ENCODE results near the gene CHMP4A.

Gene CHMP4A

DNA sequence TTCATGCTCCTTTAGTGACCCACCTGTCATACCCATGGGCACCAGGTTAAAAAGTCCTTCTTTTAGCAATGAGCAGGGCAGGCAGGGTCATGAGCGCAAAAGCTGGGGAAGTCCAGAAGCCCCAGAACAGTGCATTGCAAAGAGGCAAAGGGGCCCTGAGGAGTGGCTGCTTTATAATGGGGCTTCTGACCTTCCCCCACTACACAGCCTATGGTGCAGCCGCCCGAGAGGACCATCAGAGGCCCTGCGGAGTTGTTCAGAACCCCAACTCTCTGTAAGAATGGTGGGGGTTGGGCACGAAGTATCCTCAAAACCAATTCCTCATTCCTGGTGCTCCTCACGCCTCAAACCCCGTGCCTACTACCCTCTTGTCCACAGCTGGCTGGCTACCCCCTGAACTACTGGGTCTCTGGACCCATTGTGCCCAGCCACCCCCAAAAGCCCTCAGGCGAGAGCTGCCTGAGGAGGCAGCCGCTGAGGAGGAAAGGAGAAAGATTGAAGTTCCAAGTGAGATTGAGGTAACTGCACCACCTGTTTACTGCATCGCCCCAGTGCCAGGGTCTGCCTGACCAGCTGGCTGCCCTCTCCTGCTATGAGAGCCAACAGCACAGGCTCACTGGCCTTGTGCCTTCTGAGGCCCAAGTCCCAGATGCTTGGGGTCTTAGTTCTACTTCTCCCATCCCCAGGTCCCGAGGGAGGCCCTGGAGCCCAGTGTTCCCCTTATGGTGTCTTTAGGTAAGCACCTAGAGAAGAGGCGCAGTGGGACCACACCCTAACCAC lies 34.7 kb downstream of the CHMP4A start:
- no peak for DNase-seq (ENCODE audit: low read depth)

DNA sequence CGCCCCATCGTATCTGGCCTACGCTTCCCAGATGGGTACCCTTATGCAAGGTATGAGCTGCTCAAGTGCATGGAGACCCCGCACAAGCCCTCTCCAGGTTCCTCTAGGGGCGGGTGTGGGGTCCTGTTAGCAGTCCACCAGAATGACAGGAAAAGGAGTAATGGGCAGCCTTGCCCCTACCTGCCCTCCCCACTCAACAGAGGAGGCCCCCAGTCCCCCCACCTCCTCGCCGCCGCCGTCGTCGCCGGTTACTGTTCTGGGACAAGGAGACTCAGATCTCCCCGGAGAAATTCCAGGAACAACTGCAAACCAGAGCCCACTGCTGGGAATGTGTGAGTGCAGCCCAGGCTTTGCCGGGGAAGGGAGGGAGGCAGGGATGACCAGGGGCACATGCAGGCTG lies 35.4 kb downstream of the CHMP4A start:
- DNase-seq (ENCODE audit: low read depth) = no peak

DNA sequence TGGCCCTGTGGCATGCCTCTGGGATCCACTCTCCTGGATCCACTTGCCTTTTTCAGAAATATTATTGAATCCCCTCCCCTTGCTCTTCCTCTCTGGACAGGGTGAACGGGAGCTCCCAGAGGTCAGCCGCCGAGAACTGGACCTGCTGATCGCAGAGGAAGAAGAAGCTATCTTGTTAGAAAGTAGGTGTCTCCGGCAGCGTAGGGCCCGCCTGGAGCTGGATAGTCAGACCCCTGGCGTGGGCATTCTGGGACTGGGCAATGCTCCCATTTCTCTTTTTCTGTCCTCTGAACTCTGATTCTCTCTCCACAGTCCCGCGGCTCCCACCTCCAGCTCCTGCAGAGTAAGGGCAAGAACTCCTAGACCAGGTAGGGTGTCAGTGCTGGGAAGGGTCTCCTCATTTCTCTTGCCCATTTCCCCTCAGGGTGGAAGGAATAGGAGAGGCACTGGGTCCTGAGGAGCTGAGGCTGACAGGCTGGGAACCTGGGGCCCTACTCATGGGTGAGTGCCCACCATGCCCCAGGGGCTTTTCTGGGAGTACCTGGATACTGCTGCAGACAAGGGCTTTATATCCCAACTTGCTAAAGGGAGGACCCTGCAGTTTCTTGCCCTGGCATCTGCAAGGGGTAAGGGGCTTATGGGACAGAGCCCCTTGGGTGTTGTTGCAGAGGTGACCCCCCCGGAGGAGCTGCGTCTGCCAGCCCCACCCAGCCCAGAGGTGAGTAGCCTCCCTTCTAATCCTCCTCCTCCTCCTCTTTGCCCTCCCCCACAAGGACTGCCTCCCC lies 36.1 kb downstream of the CHMP4A start:
- DNase-seq (ENCODE audit: low read depth) = no peak

DNA sequence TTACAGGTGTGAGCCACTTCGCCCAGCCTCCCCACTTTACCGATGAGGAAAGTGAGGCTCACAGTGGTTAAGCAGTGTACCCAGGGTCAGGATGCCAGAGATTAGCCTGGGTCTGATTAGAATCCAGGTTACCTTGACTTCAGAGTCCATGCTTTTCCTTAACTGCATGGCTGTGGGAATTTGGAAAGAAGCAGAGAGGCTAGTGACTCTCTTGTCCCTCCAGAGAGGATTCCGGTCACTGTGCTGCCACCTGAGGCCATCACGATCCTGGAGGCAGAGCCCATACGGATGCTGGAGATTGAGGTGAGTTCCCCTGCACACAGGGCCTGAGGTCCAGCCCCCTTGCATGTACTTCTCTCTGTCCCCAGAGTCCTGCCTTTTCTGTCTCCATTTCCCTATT lies 36.7 kb downstream of the CHMP4A start:
- DNase-seq (ENCODE audit: low read depth) = no peak

DNA sequence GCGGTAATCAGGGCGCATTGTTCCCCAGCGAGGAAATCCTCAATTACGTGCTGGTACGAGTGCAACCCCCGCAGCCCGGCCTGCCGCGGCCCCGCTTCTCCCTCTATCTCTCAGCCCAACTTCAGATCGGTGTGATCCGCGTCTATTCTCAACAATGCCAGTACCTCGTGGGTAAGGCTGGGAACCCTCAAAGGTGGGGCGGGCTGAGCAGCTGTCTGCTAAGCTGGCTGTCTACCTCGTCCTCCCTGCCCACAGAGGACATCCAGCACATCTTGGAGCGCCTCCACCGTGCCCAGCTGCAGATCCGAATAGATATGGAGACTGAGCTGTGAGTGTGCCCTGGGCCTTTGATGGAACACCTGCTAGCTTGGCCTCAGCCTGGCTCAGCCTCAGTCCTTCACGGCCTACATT lies 40.4 kb downstream of the CHMP4A start:
- DNase-seq (ENCODE audit: low read depth) = no peak

DNA sequence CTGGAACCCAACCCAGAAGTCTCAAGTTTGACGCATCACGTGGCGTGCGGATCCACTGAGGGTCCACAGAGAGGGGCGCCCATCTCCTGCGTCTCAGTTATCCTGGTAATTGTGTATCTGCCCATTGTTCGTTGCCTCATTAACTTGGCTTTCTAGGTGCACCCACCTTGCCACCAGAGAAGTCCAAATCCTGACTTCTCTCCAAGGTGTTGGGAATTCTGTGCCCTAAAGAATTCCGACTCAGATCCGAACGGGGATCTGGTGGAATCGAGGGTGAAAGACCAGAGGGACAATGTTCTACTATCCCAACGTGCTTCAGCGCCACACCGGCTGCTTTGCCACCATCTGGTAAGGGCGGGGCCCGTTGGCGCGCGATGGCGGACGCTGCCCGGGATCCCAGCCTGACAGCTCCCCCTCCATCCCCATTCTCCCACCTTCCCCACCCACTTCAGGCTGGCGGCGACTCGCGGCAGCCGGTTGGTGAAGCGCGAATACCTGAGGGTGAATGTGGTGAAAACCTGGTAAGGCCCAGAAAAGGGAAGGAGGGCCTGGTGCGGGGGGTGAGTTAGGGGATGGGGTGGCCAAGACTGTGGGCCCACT lies 40.9 kb downstream of the CHMP4A start:
- DNase-seq (ENCODE audit: low read depth) = no peak

DNA sequence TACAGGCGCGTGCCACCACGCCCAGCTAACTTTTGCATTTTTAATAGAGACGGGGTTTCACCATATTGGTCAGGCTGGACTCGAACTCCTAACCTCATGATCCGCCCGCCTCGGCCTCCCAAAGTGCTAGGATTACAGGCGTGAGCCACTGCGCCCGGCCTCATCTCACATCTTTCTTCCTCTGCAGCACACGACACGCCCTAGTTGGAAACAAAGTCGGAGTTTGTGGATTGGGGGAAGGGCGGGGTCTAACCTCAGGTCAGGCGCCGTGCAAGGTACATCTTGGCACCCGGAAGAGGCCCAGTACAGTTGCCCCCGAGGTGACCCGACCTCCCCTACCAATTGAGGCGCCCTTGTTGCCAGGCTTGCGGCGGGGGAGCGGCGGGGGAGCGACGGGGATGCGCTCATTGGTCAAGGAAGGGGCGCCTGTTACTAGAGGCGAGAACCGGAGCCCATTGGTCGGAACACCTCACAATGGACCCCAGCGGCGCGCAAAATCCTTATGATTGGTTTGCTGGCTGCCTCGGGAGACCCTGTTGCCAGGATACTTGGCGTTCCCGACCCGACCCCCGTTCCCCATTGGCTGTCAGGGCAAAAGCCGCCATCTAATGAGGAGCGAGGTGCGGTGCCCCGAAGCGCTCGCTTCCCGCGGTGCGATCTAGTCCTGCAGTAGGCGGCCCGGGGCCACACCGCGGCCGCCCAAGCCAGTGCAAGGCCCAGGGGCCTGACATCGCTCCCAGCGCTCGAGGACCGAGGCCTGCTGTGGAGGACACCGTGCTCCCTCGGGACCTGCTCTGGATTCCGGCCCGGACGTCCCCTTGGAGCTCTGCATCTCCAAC lies 41.6 kb downstream of the CHMP4A start, which contains the start of gene REC8:
Gene REC8, plus strand, starts transcription at position 659 of the 839 bp plus-strand sequence. CDS start 473 bp downstream, outside the sequence.
- peak; percentile 62 for DNase-seq (ENCODE audit: low read depth)

DNA sequence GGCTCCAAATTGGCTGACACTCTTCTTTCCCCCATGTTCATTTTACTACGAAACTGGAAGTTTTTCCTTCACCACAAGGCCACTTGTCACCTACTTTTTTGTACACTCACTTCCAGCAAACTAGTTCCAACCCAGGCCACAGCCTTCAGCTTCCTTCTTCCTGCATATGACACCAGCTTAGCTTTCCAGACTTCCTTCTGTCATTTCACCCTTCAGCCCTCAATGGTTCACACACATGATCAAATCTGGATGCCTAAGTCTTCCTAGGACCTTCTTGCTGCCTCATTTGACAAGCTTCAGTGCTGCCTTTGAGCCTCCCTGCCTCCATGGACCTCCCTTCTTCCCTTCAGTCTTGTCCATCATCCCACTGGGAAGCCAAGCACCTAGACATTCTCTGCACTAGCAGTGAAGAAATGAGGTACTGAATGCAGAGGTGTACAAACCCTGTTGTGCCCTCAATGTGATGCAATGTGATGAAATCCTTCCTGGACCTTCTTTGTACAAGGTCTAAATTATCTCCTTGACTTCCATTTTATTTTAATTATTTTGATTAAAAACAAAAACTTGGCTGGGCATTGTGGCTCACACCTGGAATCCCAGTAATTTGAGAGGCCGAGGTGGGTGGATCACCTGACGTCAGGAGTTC lies 45.7 kb downstream of the CHMP4A start:
- DNase-seq (ENCODE audit: low read depth) = no peak

DNA sequence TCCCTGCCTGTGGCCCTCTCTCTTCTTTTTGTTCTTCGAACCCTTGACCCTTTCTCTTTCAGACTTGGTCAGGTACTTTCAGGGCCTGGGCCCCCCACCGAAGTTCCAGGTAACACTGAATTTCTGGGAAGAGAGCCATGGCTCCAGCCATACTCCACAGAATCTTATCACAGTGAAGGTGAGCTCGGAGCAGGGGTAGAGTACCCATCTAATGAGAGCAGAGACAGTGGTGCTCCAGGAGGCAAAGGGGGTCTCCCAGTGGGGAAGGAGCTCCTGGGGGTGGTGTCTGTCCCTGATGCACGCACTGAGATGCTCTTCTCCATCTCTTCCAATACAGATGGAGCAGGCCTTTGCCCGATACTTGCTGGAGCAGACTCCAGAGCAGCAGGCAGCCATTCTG lies 47.5 kb downstream of the CHMP4A start:
- DNase-seq (ENCODE audit: low read depth) = no peak

DNA sequence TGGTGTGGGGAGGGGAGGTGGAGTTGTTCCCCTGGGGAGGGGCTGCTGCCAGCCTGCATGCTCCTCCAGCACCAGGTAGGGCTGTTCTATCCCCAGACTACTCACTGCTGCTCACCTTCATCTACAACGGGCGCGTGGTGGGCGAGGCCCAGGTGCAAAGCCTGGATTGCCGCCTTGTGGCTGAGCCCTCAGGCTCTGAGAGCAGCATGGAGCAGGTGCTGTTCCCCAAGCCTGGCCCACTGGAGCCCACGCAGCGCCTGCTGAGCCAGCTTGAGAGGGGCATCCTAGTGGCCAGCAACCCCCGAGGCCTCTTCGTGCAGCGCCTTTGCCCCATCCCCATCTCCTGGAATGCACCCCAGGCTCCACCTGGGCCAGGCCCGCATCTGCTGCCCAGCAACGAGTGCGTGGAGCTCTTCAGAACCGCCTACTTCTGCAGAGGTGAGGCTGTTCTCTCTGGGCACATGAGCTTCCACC lies 48.7 kb downstream of the CHMP4A start:
- no peak for DNase-seq (ENCODE audit: low read depth)

DNA sequence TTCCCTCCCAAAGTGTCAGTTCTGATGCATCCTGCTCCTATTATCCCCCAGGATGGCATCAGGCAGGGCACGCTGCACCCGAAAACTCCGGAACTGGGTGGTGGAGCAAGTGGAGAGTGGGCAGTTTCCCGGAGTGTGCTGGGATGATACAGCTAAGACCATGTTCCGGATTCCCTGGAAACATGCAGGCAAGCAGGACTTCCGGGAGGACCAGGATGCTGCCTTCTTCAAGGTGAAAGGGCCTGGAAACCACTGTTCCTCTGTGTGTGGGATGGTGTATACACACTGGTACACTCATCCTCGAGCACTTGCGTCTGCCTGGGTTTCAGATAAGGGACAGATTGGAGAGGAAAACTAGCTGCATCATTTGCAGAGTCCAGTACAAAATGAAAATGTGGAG lies 51.2 kb downstream of the CHMP4A start:
- DNase-seq (ENCODE audit: low read depth) = no peak

DNA sequence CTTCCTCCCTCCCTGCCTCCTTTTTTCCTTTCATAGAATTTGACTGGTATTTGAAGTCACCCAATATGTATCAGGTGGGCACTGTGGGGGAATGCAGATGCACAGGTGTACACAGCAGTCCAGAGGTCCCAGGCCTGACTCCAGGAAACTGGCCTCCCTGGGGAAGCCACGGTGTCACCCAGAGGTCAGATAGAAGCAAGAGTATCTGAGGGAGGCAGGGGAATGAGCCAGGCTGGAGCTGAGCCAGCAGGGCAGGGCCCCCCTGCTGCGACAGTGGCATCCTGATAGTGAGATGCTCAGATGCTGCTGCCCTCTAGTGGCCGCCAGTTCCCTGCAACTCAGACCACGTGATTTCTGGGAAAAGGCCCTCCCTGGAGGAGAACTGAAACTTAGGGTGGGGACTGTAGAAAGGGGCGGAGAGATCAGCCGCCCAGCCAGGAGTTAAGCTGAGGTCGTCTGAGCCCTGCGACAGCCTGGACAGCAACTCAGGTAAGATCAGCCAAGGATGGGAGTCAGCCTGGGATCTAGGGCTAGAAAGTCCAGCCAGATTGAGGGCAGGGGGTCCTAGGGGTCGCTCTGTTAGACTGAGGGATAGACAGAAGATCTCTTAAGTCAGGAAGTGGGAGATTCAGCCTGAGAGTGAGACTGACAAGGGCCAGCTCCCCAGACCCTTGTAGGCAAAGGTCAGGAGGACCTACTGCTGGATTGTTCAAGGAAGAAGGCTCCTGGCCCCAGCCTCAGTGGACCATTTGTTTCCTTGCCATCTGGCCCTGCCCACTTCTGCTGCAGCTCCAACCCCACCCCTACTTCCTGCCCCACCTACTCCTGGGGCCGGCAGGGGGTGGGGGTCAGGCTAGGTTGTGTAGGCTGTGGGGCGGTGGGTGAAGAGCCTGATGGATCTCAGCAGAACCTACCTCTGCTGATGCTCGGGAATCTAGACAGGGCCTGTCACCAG lies 52.2 kb downstream of the CHMP4A start, which contains the start of gene IRF9:
Gene IRF9, plus strand, starts transcription at position 416 of the 955 bp plus-strand sequence. CDS start 880 bp downstream, outside the sequence.
- DNase-seq (ENCODE audit: low read depth) = peak; percentile 98

DNA sequence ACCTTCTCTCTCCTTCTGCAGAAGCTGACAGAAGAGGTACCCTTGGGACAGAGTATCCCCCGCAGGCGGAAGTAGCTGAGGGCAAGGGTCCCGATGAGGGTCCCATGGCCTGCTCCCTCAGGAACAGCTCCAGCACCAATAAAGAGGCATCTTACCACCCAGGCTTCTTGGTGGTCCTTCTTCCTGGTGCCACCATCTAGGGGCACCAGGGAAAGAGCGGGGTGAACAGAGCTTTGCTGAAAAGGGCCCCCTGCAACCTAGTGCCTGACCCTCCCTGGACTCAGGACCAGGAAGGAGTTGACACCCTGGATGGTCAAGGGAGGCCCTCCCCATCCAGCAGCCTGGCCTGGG lies 52.8 kb downstream of the CHMP4A start:
- no peak for DNase-seq (ENCODE audit: low read depth)

DNA sequence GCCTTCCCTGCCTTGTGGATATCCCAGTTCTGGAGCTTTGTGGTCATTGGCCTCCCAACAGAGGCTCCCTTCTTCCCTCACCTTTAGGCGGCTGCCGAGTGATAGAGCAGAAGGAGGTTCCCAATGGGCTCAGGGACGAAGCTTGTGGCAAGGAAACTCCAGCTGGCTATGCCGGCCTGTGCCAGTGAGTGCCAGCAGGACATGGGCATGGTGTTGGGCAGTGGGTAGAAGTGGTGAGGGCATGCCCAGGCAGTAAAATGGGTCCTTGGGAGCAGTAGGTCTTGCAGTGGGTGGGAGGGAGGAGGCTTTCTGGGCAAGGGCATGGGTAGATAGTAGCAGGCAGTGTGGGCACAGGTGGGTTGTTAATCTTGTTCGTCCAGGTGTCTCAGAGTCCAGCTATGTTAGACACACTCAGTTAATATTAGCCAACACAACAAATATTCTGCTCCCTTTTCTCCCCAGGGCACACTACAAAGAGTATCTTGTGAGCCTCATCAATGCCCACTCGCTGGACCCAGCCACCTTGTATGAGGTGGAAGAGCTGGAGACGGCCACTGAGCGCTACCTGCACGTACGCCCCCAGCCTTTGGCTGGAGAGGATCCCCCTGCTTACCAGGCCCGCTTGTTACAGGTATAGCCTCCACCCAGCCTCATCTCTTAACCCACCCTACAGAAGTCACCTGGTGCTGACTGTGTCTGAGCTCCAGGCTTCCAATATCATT lies 53.4 kb downstream of the CHMP4A start:
- no peak for DNase-seq (ENCODE audit: low read depth)

All from activated T-cell treated with anti-CD3 and anti-CD28 coated beads for 24 hours (primary cell).